Measurements from ENCODE around the gene MIP.

MIP gene

DNA sequence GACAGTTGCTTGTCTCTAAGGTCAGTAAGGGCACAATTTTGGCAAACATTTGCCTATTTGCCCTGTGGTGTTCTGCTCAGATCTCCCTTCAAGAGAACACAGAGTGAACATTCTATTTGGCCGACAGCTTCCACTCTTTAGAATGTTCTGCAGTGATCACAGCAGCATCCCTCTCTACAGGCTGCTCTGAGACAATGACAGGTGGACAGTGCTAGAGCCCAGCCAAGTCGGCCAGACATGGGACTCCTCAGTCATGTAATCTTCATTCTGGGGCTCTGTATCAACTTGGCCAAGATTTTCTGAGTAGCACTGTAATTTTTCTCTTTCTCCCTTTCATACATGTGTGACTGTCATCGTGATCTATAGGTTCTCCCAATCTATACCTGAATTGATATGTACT is 40.1 kb downstream of the MIP start:
- TF ChIP-seq EGR1 (IDR thresholded peaks at IDR 0.05) (no peak), NFIC (IDR thresholded peaks at IDR 0.05) (no peak), FOXM1 (IDR thresholded peaks at IDR 0.05; ENCODE audit: borderline replicate concordance, low read depth) (no peak), EP300 (IDR thresholded peaks at IDR 0.05; ENCODE audit: borderline replicate concordance) (no peak), RAD21 (IDR thresholded peaks at IDR 0.05; ENCODE audit: low read depth) (no peak), CREB1 (IDR thresholded peaks at IDR 0.05; ENCODE audit: low read depth) (no peak), TAF1 (IDR thresholded peaks at IDR 0.05; ENCODE audit: low read depth) (no peak), CEBPB (IDR thresholded peaks at IDR 0.05) (no peak)
- TF ChIP-seq, protein P1, sequence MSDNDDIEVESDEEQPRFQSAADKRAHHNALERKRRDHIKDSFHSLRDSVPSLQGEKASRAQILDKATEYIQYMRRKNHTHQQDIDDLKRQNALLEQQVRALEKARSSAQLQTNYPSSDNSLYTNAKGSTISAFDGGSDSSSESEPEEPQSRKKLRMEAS (IDR thresholded peaks at IDR 0.05) = no peak
- TF ChIP-seq, protein P2, sequence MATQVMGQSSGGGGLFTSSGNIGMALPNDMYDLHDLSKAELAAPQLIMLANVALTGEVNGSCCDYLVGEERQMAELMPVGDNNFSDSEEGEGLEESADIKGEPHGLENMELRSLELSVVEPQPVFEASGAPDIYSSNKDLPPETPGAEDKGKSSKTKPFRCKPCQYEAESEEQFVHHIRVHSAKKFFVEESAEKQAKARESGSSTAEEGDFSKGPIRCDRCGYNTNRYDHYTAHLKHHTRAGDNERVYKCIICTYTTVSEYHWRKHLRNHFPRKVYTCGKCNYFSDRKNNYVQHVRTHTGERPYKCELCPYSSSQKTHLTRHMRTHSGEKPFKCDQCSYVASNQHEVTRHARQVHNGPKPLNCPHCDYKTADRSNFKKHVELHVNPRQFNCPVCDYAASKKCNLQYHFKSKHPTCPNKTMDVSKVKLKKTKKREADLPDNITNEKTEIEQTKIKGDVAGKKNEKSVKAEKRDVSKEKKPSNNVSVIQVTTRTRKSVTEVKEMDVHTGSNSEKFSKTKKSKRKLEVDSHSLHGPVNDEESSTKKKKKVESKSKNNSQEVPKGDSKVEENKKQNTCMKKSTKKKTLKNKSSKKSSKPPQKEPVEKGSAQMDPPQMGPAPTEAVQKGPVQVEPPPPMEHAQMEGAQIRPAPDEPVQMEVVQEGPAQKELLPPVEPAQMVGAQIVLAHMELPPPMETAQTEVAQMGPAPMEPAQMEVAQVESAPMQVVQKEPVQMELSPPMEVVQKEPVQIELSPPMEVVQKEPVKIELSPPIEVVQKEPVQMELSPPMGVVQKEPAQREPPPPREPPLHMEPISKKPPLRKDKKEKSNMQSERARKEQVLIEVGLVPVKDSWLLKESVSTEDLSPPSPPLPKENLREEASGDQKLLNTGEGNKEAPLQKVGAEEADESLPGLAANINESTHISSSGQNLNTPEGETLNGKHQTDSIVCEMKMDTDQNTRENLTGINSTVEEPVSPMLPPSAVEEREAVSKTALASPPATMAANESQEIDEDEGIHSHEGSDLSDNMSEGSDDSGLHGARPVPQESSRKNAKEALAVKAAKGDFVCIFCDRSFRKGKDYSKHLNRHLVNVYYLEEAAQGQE (IDR thresholded peaks at IDR 0.05; ENCODE audit: low read depth) = no peak
- TF ChIP-seq, protein P3, sequence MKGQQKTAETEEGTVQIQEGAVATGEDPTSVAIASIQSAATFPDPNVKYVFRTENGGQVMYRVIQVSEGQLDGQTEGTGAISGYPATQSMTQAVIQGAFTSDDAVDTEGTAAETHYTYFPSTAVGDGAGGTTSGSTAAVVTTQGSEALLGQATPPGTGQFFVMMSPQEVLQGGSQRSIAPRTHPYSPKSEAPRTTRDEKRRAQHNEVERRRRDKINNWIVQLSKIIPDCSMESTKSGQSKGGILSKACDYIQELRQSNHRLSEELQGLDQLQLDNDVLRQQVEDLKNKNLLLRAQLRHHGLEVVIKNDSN (IDR thresholded peaks at IDR 0.05) = no peak

DNA sequence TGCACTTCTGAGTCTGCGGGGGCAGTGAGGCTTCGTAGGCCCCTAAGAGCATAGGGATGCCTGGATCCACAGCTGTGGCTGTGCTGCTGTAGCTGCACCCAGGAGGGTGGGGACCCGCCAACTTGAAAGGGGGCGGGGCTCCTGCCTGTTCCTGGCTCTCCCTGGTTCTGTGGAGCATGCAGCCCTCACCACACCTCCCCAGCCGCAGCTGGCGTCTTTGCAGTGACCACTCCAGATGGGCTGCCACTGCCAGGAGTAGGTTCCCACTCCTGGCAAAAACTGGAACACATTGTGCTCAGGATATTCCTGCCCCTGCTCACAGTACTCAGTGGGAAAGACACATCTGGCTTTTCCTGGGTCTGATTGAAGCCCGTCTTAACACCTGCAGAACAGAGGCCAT is 41.1 kb downstream of the MIP start:
- TF ChIP-seq TEAD4 (IDR thresholded peaks at IDR 0.05) (no peak), EP300 (IDR thresholded peaks at IDR 0.05; ENCODE audit: borderline replicate concordance) (no peak), EGR1 (IDR thresholded peaks at IDR 0.05) (no peak), CREB1 (IDR thresholded peaks at IDR 0.05; ENCODE audit: low read depth) (no peak), YY1 (IDR thresholded peaks at IDR 0.05; ENCODE audit: low read depth) (no peak), TAF1 (IDR thresholded peaks at IDR 0.05; ENCODE audit: low read depth) (no peak), NFIC (IDR thresholded peaks at IDR 0.05) (no peak), RAD21 (IDR thresholded peaks at IDR 0.05; ENCODE audit: low read depth) (no peak), FOXM1 (IDR thresholded peaks at IDR 0.05; ENCODE audit: borderline replicate concordance, low read depth) (no peak), TCF12 (IDR thresholded peaks at IDR 0.05; ENCODE audit: low read depth) (no peak)
- TF ChIP-seq, protein P1 (IDR thresholded peaks at IDR 0.05) = no peak
- TF ChIP-seq, protein P2 (IDR thresholded peaks at IDR 0.05; ENCODE audit: low read depth) = no peak
- TF ChIP-seq, protein P3 (IDR thresholded peaks at IDR 0.05) = no peak

DNA sequence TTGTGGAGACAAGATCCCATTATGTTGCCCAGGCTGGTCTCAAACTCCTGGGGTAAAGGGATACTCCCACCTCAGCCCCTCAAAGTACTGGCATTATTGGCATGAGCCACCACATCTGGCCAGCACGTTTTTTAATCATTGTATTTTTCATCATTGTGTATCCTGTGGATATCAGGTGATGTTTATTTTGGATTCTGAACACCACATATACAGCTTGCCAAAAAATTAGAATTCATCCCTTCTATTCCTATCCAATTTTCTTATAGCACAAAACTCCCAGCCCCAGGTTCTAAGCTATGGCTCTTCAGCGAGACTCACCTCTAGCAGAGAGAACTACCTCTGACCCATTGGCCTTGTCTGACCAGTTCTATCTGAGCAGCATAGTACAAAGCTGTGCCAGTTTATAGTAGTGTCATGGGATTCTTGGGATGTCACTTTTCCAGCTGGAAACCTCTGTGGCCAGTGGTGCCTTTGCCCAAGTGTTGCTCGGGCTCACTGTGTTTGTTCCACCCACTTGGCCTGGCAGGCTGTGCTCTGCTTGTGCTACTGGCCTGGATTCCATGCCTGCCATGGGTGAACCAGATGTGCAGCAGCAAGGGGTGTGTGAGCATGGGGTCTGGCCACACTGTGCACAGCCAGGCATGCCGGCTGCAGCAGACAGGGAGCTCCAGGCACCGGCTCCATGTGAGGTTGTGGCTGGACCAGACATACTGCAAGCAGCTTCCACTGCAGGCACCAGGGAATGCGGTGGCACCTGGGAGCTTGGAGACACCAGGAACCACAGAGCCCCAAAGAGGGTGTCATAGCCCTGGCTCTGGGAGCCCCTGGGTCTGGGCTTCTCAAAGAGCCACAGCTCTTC is 42.4 kb downstream of the MIP start:
- TF ChIP-seq YY1 (IDR thresholded peaks at IDR 0.05; ENCODE audit: low read depth) (no peak), CREB1 (IDR thresholded peaks at IDR 0.05; ENCODE audit: low read depth) (no peak), CEBPB (IDR thresholded peaks at IDR 0.05) (no peak), TEAD4 (IDR thresholded peaks at IDR 0.05) (no peak), EGR1 (IDR thresholded peaks at IDR 0.05) (no peak), RAD21 (IDR thresholded peaks at IDR 0.05; ENCODE audit: low read depth) (no peak), TAF1 (IDR thresholded peaks at IDR 0.05; ENCODE audit: low read depth) (no peak), EP300 (IDR thresholded peaks at IDR 0.05; ENCODE audit: borderline replicate concordance) (no peak), TCF12 (IDR thresholded peaks at IDR 0.05; ENCODE audit: low read depth) (no peak), ZBTB7A (IDR thresholded peaks at IDR 0.05; ENCODE audit: low read depth) (no peak), FOXM1 (IDR thresholded peaks at IDR 0.05; ENCODE audit: borderline replicate concordance, low read depth) (no peak), NFIC (IDR thresholded peaks at IDR 0.05) (no peak)
- TF ChIP-seq, protein P1 (IDR thresholded peaks at IDR 0.05) = no peak
- TF ChIP-seq, protein P2 (IDR thresholded peaks at IDR 0.05; ENCODE audit: low read depth) = no peak
- TF ChIP-seq, protein P3 (IDR thresholded peaks at IDR 0.05) = no peak

All from Ishikawa (cell line).